Esophagus muscularis mucosa (tissue), 4 donors: ENCODE data around the gene KRTAP10-4. TPM values are rescaled to one million over a fixed set of nuclear protein-coding genes. Genes with fewer than 3 reads are reported as not detected.

Experiments
- total RNA-seq, 4 donors: library from RNA; depleted of rRNA; stranded (reverse); fragments of >200 nt; gene quantifications; one replicate each; pipeline versions ENCODE4 v1.1.0 to v1.2.1, GENCODE V29; 2016

KRTAP10-4 gene
- total RNA-seq, 4 donors from 2014 or later: not detected

Other genes starting within 250 kb of the KRTAP10-4 start
- gene CFAP410, start 234.3 kb upstream of the KRTAP10-4 start, total RNA-seq: 10 to 100 TPM; 26.6 to 43.5 (median 32.3) TPM
- gene TRPM2, start 220.1 kb upstream of the KRTAP10-4 start, total RNA-seq: 1 to 10 TPM; 1.6 to 3.5 (median 2.7) TPM
- 1 to 10 TPM; 3.3 to 6.6 (median 5.3) TPM for gene LRRC3, start 118.2 kb upstream of the KRTAP10-4 start, total RNA-seq
- not detected for gene KRTAP10-1, start 33.5 kb upstream of the KRTAP10-4 start, total RNA-seq
- not detected for gene KRTAP10-2, start 22.2 kb upstream of the KRTAP10-4 start, total RNA-seq
- gene KRTAP10-3, start 14.9 kb upstream of the KRTAP10-4 start, total RNA-seq: not detected
- gene KRTAP10-5, start 6.9 kb downstream of the KRTAP10-4 start, total RNA-seq: not detected
- gene KRTAP10-6, start 18.8 kb downstream of the KRTAP10-4 start, total RNA-seq: not detected
- not detected for gene KRTAP10-7, start 26.9 kb downstream of the KRTAP10-4 start, total RNA-seq
- gene KRTAP10-8, start 38.4 kb downstream of the KRTAP10-4 start, total RNA-seq: not detected
- gene KRTAP10-9, start 53.4 kb downstream of the KRTAP10-4 start, total RNA-seq: not detected
- gene KRTAP10-10, start 63.6 kb downstream of the KRTAP10-4 start, total RNA-seq: not detected
- not detected for gene KRTAP10-11, start 72.7 kb downstream of the KRTAP10-4 start, total RNA-seq
- not detected for gene KRTAP12-4, start 80.9 kb downstream of the KRTAP10-4 start, total RNA-seq
- gene KRTAP12-3, start 84.2 kb downstream of the KRTAP10-4 start, total RNA-seq: not detected
- not detected for gene KRTAP12-2, start 93.2 kb downstream of the KRTAP10-4 start, total RNA-seq
- gene KRTAP12-1, start 108.4 kb downstream of the KRTAP10-4 start, total RNA-seq: not detected
- not detected for gene KRTAP10-12, start 123.4 kb downstream of the KRTAP10-4 start, total RNA-seq
- gene TSPEAR, start 137.8 kb downstream of the KRTAP10-4 start, total RNA-seq: under 1 TPM in 2 of 4 donors, not detected in 2; under 0.01 to 0.23 TPM
- 100 to 1,000 TPM in 1 of 4 donors, 10 to 100 TPM in 3; 74.4 to 174 (median 81.7) TPM for gene UBE2G2, start 228.1 kb downstream of the KRTAP10-4 start, total RNA-seq
- 10 to 100 TPM; 46.1 to 52.2 (median 48.6) TPM for gene SUMO3, start 244.3 kb downstream of the KRTAP10-4 start, total RNA-seq